ENCODE measurements around the gene DISP3.
"Not testable (repeated sequence)": the region's sequence is repeated elsewhere in the genome, so short reads cannot be mapped to it uniquely, and the experiment has no call there.

The DISP3 gene

DNA sequence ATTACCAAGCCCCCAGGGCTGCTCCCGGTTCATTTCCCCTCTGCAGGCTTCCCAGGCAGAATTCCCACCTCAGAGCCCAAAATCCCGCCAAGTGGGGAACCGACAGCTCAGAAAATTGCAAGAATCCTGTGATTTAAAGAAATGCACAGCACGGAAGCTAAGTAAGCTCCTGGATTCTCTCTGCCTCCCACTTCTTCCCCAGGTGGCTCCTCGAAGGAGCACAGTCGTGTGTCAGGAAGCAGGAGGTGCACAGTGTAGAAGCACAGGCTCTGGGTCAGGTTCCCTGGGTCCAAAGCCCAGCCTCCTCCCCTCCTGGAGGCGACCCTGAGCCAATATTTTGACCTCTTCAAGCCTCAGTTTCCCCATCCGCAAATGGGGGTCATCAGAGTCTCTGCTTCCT is 100.6 kb downstream of the DISP3 start:
- TF ChIP-seq, protein P1, sequence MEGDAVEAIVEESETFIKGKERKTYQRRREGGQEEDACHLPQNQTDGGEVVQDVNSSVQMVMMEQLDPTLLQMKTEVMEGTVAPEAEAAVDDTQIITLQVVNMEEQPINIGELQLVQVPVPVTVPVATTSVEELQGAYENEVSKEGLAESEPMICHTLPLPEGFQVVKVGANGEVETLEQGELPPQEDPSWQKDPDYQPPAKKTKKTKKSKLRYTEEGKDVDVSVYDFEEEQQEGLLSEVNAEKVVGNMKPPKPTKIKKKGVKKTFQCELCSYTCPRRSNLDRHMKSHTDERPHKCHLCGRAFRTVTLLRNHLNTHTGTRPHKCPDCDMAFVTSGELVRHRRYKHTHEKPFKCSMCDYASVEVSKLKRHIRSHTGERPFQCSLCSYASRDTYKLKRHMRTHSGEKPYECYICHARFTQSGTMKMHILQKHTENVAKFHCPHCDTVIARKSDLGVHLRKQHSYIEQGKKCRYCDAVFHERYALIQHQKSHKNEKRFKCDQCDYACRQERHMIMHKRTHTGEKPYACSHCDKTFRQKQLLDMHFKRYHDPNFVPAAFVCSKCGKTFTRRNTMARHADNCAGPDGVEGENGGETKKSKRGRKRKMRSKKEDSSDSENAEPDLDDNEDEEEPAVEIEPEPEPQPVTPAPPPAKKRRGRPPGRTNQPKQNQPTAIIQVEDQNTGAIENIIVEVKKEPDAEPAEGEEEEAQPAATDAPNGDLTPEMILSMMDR (IDR thresholded peaks at IDR 0.05; ENCODE audit: insufficient read depth, low read length, poor library complexity, severe bottlenecking), result no peak
- Histone ChIP-seq H3K27me3 (replicated peaks; ENCODE audit: control insufficient read depth, insufficient read depth, low read length) (peaks cover 2% of the 10 kb centered on the region), H3K36me3 (ENCODE audit: control insufficient read depth, insufficient read depth, low read length) (no peaks in the 10 kb centered on the region), H3K4me3 (replicated peaks; ENCODE audit: low read depth, low read length) (no peak overlapping the region)
- no peak for DNase-seq (ENCODE audit: extremely low read depth, insufficient read length)

DNA sequence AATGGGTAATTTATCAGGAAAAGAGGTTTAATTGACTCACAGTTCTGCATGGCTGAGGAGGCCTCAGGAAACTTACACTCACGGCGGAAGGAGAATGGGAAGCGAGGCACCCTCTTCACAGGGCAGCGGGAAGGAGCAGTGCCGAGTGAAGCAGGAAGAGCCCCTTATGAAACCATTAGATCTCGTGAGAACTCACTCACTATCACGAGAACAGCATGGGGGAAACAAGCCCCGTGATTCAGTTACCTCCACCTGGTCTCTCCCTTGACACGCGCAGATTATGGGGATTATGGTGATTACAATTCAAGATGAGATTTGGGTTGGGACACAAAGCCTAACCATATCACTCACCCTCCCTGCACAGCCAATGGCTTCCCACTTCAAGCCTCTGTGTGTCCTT is 101.1 kb downstream of the DISP3 start:
- H3K4me3 ChIP-seq (replicated peaks; ENCODE audit: low read depth, low read length); DNase-seq (ENCODE audit: extremely low read depth, insufficient read length); H3K27me3 ChIP-seq (replicated peaks; ENCODE audit: control insufficient read depth, insufficient read depth, low read length); H3K36me3 ChIP-seq (ENCODE audit: control insufficient read depth, insufficient read depth, low read length): not testable (repeated sequence)

DNA sequence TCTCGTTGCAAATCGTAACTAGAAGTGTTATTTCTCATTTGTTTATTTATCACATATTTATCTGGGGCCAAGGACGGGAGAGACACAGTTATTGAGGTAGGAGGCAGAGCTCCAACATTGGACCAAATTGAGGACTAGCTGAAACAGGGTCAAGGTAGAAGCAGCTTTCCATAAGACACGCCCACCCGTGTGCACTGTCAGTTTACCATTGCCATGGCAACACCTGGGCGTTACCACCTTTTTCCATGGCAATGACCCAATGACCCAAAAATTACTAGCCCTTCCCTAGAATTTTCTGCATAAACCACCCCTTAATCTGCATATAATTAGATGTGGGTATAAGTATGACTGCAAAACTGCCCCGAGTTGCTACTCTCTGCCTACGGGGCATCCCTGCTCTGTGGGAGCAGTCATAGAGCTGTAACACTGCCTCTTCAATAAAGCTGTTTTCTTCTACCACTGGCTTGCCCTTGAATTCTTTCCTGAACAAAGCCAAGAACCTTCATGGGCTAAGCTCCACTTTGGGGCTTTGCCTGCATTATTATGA is 102.6 kb downstream of the DISP3 start:
- H3K36me3 ChIP-seq (ENCODE audit: control insufficient read depth, insufficient read depth, low read length), result no peaks in the 10 kb centered on the region
- H3K27me3 ChIP-seq (replicated peaks; ENCODE audit: control insufficient read depth, insufficient read depth, low read length), result peaks cover 2% of the 10 kb centered on the region
- TF ChIP-seq, protein P1 (IDR thresholded peaks at IDR 0.05; ENCODE audit: insufficient read depth, low read length, poor library complexity, severe bottlenecking), result no peak
- DNase-seq (ENCODE audit: extremely low read depth, insufficient read length), result no peak
- no peak overlapping the region for H3K4me3 ChIP-seq (replicated peaks; ENCODE audit: low read depth, low read length)

DNA sequence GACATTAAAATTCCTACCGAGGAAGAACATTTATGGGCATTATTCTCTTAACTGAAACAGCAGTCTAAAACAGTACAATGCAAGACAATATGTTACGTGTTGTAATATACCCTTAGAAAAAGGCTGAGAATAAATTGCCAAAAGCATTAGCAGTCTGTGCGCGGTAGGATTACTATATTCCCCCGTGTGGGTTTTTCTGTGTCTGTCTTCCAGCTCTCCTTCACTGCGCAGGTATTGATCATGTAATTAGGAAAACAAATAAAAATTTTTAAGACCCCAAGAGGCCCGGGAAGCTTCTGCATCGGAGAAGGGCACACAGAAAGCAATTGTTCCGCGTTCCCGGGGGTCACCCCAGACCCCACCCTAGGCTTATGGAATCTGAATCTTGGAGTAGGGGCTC is 106.4 kb downstream of the DISP3 start:
- no peak overlapping the region for H3K4me3 ChIP-seq (replicated peaks; ENCODE audit: low read depth, low read length)
- H3K27me3 ChIP-seq (replicated peaks; ENCODE audit: control insufficient read depth, insufficient read depth, low read length), result no peaks in the 10 kb centered on the region; the same call in none of the 2 replicates
- H3K36me3 ChIP-seq (ENCODE audit: control insufficient read depth, insufficient read depth, low read length), result no peaks in the 10 kb centered on the region
- TF ChIP-seq, protein P1 (IDR thresholded peaks at IDR 0.05; ENCODE audit: insufficient read depth, low read length, poor library complexity, severe bottlenecking), result no peak
- no peak for DNase-seq (ENCODE audit: extremely low read depth, insufficient read length)
